ENCODE measurements around the gene SPATA6. TPM values are rescaled to one million over a fixed set of nuclear protein-coding genes. Genes with fewer than 3 reads are reported as not detected.

The SPATA6 gene
- total RNA-seq, 3 donors from 2014 or later (not counting 1 experiment from before 2014, with no cell fraction given) = 2.4 to 6.1 (median 3.5) TPM

DNA sequence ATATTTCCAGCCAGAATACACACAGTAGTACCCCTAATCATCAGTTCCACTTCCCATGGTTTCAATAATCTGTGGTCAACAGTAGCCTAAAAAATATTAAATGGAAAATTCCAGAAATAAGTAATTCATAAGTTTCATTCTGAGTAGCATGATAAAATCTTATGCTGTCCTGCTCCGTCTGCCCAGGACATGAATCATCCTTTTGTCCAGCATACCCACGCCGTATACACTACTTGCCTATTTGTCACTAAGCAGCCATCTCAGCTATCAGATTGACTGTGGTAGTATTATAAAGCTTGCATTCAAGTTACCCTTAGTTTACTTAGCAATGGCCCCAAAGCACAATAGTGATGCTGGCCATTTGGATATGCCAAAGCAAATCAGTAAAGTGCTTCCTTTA, 130.8 kb downstream of the SPATA6 start:
- ATAC-seq (no peak), DNase-seq (no peak)
- no peaks in the 10 kb centered on the region for H3K4me1 ChIP-seq (ENCODE audit: control insufficient read depth, insufficient read depth, low read length)
- Mint-ChIP-seq H3K36me3 (no peaks in the 10 kb centered on the region), H3K27ac (no peak overlapping the region), H3K4me3 (no peak overlapping the region), H3K27me3 (ENCODE audit: low read depth in 2 of 2) (peaks cover 5 to 6% of the 10 kb centered on the region in 2 donors), H3K9me3 (peaks cover 11 to 16% of the 10 kb centered on the region in 2 donors), H3K4me1 (no peaks in the 10 kb centered on the region)
- H3K4me3 ChIP-seq (ENCODE audit: low read length) = no peak overlapping the region
- 89% methylated on average over 1 of the region's 3 CpGs for WGBS (ENCODE audit: insufficient coverage)
- H3K36me3 ChIP-seq (ENCODE audit: control insufficient read depth, insufficient read depth, low read length) = no peaks in the 10 kb centered on the region
- no peaks in the 10 kb centered on the region for H3K27me3 ChIP-seq (ENCODE audit: control insufficient read depth, insufficient read depth, low read length)
- TF ChIP-seq, protein P1, sequence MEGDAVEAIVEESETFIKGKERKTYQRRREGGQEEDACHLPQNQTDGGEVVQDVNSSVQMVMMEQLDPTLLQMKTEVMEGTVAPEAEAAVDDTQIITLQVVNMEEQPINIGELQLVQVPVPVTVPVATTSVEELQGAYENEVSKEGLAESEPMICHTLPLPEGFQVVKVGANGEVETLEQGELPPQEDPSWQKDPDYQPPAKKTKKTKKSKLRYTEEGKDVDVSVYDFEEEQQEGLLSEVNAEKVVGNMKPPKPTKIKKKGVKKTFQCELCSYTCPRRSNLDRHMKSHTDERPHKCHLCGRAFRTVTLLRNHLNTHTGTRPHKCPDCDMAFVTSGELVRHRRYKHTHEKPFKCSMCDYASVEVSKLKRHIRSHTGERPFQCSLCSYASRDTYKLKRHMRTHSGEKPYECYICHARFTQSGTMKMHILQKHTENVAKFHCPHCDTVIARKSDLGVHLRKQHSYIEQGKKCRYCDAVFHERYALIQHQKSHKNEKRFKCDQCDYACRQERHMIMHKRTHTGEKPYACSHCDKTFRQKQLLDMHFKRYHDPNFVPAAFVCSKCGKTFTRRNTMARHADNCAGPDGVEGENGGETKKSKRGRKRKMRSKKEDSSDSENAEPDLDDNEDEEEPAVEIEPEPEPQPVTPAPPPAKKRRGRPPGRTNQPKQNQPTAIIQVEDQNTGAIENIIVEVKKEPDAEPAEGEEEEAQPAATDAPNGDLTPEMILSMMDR (IDR thresholded peaks at IDR 0.05) = no peak
- H3K27ac ChIP-seq (ENCODE audit: low read length) = no peak overlapping the region
- intact Hi-C loops (cut with micrococcal nuclease) = no loop called here
- H3K9me3 ChIP-seq (ENCODE audit: control insufficient read depth, insufficient read depth, low read length) = no peaks in the 10 kb centered on the region

GRCh38 chr1:48338257-48338656, 133.7 kb downstream of the SPATA6 start:
- intact Hi-C loops (cut with micrococcal nuclease) = no loop called here
- DNase-seq (no peak), ATAC-seq (no peak)
- no peak overlapping the region for H3K27ac ChIP-seq (ENCODE audit: low read length)
- WGBS (ENCODE audit: insufficient coverage) = 50% methylated on average over 4 of the region's 4 CpGs
- Mint-ChIP-seq H3K36me3 (no peaks in the 10 kb centered on the region), H3K27me3 (ENCODE audit: low read depth in 2 of 2) (peaks cover 0 to 5% of the 10 kb centered on the region in 2 donors), H3K4me1 (no peaks in the 10 kb centered on the region), H3K4me3 (no peak overlapping the region), H3K9me3 (peaks cover 7 to 9% of the 10 kb centered on the region in 2 donors), H3K27ac (no peak overlapping the region)
- no peaks in the 10 kb centered on the region for H3K27me3 ChIP-seq (ENCODE audit: control insufficient read depth, insufficient read depth, low read length)
- no peaks in the 10 kb centered on the region for H3K4me1 ChIP-seq (ENCODE audit: control insufficient read depth, insufficient read depth, low read length)
- no peak overlapping the region for H3K4me3 ChIP-seq (ENCODE audit: low read length)
- H3K9me3 ChIP-seq (ENCODE audit: control insufficient read depth, insufficient read depth, low read length) = no peaks in the 10 kb centered on the region
- no peaks in the 10 kb centered on the region for H3K36me3 ChIP-seq (ENCODE audit: control insufficient read depth, insufficient read depth, low read length)
- TF ChIP-seq, protein P1 (IDR thresholded peaks at IDR 0.05) = no peak

DNA sequence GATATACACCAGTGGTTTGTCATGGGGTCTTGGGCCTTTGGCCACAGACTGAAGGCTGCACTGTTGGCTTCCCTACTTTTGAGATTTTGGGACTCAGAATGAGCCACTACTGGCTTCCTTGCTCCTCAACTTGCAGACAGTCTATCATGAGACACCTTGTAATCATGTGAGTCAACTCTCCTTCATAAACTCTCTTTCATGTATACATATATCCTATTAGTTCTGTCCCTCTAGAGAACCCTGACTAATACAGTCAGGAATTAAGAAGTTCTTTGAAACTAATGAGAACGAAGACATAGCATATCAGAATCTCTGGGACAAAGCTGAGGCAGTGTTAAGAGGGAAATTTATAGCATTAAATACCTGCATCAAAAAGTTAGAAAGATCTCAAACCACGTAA, 138.7 kb downstream of the SPATA6 start:
- Histone ChIP-seq H3K27ac (ENCODE audit: low read length) (no peak overlapping the region), H3K4me1 (ENCODE audit: control insufficient read depth, insufficient read depth, low read length) (no peaks in the 10 kb centered on the region), H3K9me3 (ENCODE audit: control insufficient read depth, insufficient read depth, low read length) (no peaks in the 10 kb centered on the region), H3K36me3 (ENCODE audit: control insufficient read depth, insufficient read depth, low read length) (no peaks in the 10 kb centered on the region), H3K27me3 (ENCODE audit: control insufficient read depth, insufficient read depth, low read length) (no peaks in the 10 kb centered on the region), H3K4me3 (ENCODE audit: low read length) (no peak overlapping the region)
- WGBS (ENCODE audit: insufficient coverage) = 100% methylated on average over 1 of the region's 2 CpGs
- Mint-ChIP-seq H3K27me3 (ENCODE audit: low read depth in 2 of 2) (no peaks in the 10 kb centered on the region), H3K4me3 (no peak overlapping the region), H3K4me1 (no peaks in the 10 kb centered on the region), H3K27ac (no peak overlapping the region), H3K9me3 (peaks cover 16 to 24% of the 10 kb centered on the region in 2 donors), H3K36me3 (peaks cover 20% of the 10 kb centered on the region)
- TF ChIP-seq, protein P1 (IDR thresholded peaks at IDR 0.05) = no peak
- intact Hi-C loops (cut with micrococcal nuclease) = no loop called here
- DNase-seq = no peak
- ATAC-seq = no peak

- Histone ChIP-seq H3K4me1 (ENCODE audit: control insufficient read depth, insufficient read depth, low read length) (no peaks in the 10 kb centered on the region), H3K27ac (ENCODE audit: low read length) (no peak overlapping the region), H3K36me3 (ENCODE audit: control insufficient read depth, insufficient read depth, low read length) (no peaks in the 10 kb centered on the region), H3K9me3 (ENCODE audit: control insufficient read depth, insufficient read depth, low read length) (no peaks in the 10 kb centered on the region), H3K4me3 (ENCODE audit: low read length) (no peak overlapping the region), H3K27me3 (ENCODE audit: control insufficient read depth, insufficient read depth, low read length) (no peaks in the 10 kb centered on the region)
- WGBS (ENCODE audit: insufficient coverage) = no CpG with 5 or more reads among the region's 2 CpGs
- intact Hi-C loops (cut with micrococcal nuclease) = no loop called here
- TF ChIP-seq, protein P1 (IDR thresholded peaks at IDR 0.05) = no peak
- peaks cover 16 to 24% of the 10 kb centered on the region in 2 donors for H3K9me3 Mint-ChIP-seq
- peaks cover 20% of the 10 kb centered on the region for H3K36me3 Mint-ChIP-seq
- no peak for ATAC-seq
- no peak overlapping the region for H3K4me3 Mint-ChIP-seq
- H3K4me1 Mint-ChIP-seq = no peaks in the 10 kb centered on the region
- DNase-seq = no peak
- H3K27me3 Mint-ChIP-seq (ENCODE audit: low read depth in 2 of 2) = no peaks in the 10 kb centered on the region
- H3K27ac Mint-ChIP-seq = no peak overlapping the region
These were observed 139.9 kb downstream of the SPATA6 start for GRCh38 chr1:48332115-48332514.
